ENCODE measurements around the gene OR4P4. TPM values are rescaled to one million over a fixed set of nuclear protein-coding genes. Genes with fewer than 3 reads are reported as not detected.

The OR4P4 gene
- total RNA-seq, result not detected

DNA sequence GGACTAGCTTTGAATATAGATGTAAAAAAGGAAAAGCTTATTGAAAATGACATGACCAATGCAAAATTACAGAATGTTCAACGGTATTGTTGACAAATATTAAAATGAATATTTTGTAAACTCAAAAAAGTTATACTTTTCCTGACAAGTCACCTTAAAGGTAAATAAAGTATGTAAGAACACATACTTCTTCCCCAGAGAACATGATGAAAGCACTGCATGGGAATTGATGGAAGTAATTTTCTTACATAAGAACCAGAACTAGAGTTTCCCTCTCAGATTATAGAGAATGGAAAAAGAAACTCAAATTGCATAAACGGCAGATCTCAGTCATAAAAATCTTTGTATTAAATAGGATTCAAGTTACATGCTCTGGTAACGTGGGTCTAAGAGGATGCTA lies at the start of gene OR4P4:
Gene OR4P4 (plus strand): TSS at position 301 of the 400 bp plus-strand sequence.
- no peak for DNase-seq (ENCODE audit: low spot score)
- ATAC-seq, result no peak

DNA sequence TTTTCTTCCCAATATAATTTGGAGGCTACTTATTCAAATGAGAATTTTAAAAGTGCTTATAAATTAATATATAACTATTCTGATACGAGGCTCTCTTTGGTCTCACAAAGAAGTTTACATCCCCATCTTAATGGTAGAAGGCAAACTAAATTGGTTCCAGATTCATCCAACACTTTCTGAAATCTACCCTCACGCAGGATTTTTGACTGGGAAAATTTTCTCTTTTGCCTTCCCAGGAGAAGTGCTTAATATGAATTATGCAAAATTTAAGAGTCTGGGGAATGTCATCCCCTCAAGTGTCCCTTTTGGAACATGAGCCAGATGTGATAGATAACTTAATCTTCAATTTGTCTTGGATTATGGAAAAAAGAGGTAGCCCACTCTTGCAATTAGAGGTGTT lies 27.4 kb upstream of the OR4P4 start, which contains the start of gene OR4C11:
Gene OR4C11 (minus strand): TSS at position 101 of the 400 bp plus-strand sequence. CDS start 3,272 bp downstream, outside the sequence.
- no peak for ATAC-seq

DNA sequence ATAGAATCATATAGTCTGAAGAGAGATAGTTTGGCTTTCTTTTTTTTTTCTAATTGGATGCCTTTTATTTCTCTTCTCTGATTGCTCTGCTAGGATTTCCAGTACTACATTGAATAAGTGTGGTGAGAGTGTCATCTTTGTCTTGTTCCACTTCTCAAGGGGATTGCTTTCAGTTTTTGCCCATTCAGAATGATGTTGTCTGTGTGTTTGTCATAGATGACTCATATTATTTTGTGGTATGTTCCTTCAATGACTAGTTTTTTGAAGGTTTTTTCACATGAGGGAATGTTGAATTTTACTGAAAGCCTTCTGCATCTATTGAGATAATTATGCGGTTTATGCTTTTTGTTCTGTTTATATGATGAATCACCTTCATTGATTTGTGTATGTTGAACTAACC lies 10.4 kb upstream of the OR4P4 start:
- ATAC-seq (no peak), DNase-seq (ENCODE audit: low spot score) (no peak)

More for the DNA sequence above, 27.4 kb upstream of the OR4P4 start, which contains the start of gene OR4C11:
- no peak for DNase-seq (ENCODE audit: low spot score)

DNA sequence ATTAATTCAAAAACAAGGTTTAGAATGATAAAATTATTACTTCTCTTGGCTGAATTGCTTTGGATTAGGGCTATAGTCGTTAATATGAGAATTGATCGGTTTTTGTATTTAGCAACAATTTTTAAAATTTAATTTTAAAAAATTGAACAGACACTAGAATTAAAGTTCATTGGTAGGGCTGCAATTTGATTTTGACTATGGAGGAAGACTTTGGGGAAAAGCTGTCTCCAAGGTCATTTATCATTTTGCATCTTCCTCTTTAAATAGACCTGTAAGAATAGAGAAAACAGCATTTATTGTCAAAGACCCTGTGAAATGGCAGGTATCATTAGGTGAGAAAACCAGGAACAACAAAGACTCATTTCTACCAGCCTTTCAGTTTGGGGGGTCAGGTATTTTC lies 13.1 kb downstream of the OR4P4 start, which contains the start of gene OR4S2:
Gene OR4S2 (plus strand): TSS at position 301 of the 400 bp plus-strand sequence. CDS start 2,577 bp downstream, outside the sequence.
- DNase-seq (ENCODE audit: low spot score) (no peak), ATAC-seq (no peak)

DNA sequence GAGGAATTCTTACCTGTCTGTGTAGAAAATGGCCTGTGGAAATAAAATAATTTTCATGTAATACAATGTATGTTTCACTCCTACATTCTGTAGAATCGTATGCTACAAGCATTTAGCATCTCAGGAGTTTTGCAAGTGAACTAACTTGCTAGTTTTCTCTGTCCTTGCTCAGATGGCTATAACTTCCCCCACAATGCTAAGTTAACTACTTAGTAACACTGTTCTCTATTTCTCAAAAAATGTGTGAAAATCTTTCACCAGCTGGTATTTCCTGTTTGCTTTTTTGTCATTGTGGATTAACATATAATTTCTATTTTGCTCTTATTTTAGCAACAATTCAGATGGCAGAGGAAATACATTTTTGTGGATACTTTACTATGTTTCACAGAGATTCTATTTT lies 17.6 kb downstream of the OR4P4 start:
- DNase-seq (ENCODE audit: low spot score) (no peak), ATAC-seq (no peak)

DNA sequence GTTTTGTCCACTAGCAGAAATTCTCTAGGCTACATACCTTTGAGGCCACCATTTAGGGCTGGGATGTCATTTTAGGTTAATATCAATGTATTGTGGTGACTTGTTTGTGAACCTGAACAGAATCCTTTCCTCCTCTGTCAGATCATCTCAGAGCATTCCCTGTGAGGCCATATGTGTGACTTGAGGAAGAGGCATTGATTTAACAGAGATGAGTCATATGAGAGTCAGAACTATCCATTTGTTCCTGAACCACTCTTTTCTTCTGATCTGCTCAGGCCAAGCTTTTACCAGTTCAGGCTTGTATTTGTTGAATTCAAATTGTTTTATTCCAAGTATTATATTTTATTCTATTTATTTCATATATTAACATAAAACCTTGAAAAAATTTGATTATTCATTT lies 20.2 kb downstream of the OR4P4 start:
- ATAC-seq (no peak), DNase-seq (ENCODE audit: low spot score) (no peak)

DNA sequence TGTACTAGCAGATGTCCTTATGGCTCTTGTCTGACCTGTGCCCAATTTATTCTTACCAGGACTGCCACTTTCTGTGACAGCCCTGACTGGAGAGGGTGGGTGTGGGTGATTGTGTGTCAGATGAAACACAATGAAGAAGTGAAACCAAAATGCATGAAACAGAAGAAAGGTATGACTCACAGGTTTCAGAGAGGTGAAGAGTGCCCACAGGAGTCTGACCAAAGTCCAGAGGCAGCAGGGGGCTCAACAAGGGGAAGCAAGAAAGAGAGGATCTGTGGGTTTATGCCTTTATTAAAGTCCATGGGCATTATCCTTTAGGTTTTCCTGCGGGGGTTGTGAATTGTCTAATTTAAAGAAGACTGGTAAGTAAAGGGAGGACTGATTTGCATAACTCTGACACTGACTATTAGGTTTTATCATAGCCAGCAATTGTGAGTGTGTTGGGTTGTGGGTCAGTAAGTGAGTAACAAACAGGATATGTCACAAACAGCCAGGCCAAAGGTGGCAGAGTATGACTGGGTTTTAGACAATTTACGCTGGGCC lies 23.2 kb downstream of the OR4P4 start:
- ATAC-seq, result no peak

DNA sequence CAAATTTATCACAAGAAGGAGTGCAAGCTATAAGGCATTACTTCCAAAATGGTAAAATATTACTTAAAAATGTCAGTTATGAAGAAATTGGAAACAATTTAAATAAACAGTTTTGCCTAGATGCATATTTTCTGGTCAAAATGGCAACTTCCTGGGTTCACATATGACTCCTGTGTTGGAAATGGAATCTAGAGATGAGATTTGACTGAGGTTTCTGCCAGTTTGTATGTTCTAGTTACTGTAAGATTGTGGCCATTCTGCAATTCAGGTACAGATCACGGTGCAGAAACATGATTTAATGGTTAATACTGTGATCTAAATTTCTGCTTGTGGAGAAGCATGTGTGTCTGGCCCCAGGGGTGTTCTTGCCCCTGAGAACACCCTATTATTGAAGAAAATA lies 23.7 kb downstream of the OR4P4 start:
- ATAC-seq (no peak), DNase-seq (ENCODE audit: low spot score) (no peak)

More for the DNA sequence above, 23.2 kb downstream of the OR4P4 start:
- no peak for DNase-seq (ENCODE audit: low spot score)

DNA sequence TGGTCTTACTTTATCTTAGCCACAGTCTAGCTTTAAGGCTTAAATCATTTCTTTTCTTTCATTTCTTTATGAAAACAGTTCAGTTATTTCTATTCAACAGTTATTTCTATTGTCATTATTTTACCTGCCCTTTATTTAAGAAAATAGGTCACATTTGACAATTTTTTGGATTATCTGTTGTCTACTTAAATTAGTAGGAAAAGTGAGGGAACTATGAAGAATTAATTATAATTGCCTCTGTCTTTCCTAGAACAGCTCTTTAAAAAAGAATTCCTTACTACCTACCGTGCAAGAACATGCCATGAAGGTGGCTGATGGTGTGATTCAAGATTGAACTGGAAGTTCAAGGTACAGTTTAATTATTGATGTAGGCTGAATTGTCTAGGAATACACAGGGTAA lies 27.0 kb downstream of the OR4P4 start, which contains the start of gene OR4C6:
Gene OR4C6 (plus strand): TSS at position 301 of the 400 bp plus-strand sequence. CDS start 2,966 bp downstream, outside the sequence.
- DNase-seq (ENCODE audit: low spot score) (no peak), ATAC-seq (no peak)

DNA sequence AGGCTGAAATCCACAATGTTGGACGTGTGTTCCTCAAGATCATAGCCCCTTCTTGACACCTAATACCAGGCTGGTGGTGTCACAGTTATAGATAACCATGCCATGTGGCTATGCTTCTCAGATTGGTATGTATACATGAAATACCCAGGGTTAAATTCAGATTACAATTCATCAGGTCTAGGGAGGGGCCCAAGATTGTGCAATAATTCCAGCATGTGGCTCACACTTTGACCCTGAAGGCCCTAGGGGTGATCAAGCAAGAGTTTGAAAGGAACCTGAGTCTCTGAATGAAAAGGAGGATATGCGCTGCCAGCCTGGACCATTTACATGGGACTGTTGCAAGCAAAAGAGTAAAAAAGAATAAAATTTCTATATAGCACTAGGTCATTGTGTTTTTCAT lies 34.5 kb downstream of the OR4P4 start:
- no peak for DNase-seq (ENCODE audit: low spot score)
- no peak for ATAC-seq

DNA sequence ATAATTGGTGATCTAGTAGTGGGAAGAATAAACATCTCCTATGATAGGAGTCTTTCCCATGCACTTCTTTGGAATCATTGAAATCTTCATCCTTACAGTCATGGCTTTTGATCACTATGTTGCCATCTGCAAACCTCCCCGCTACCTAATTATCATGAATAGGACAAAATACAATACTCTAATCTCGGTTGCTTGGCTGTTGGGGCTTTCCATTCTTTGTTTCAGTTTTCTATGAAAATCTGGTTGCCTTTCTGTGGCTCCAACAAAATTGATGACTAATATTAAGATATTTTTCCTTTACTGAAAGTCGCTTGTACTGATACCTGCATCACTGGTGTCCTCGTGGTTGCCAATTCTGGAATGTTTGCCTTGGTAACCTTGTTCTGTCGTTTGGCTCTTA lies 38.9 kb downstream of the OR4P4 start:
- ATAC-seq (no peak), DNase-seq (ENCODE audit: low spot score) (no peak)

Other genes starting within 250 kb of the OR4P4 start
- gene OR4C15, start 80.6 kb upstream of the OR4P4 start, total RNA-seq, result not detected
- not detected for gene OR4C16, start 63.0 kb upstream of the OR4P4 start, total RNA-seq
- not detected for gene OR4C11, start 27.5 kb upstream of the OR4P4 start, total RNA-seq
- not detected for gene OR4S2, start 13.2 kb downstream of the OR4P4 start, total RNA-seq
- not detected for gene OR4C6, start 27.1 kb downstream of the OR4P4 start, total RNA-seq
- gene OR5D13, start 138.3 kb downstream of the OR4P4 start, total RNA-seq, result not detected
- not detected for gene OR5D14, start 160.4 kb downstream of the OR4P4 start, total RNA-seq
- gene OR5L1, start 176.3 kb downstream of the OR4P4 start, total RNA-seq, result not detected
- gene OR5D18, start 184.5 kb downstream of the OR4P4 start, total RNA-seq, result not detected
- gene OR5L2, start 192.1 kb downstream of the OR4P4 start, total RNA-seq, result not detected
- gene OR5D16, start 203.6 kb downstream of the OR4P4 start, total RNA-seq, result not detected
- gene TRIM51, start 248.2 kb downstream of the OR4P4 start, total RNA-seq, result not detected

All from left lobe of liver (tissue), 2 donors.